Cerebellar nuclear complex (tissue), 1 donor: ENCODE measurements around the gene TBC1D3B.
"Not testable (repeated sequence)": the region's sequence is repeated elsewhere in the genome, so short reads cannot be mapped to it uniquely, and the experiment has no call there.

ENCODE experiments used
- DNase-seq, 2 experiments: peaks; one replicate each; lab custom pipeline; 2025; lab: John Stamatoyannopoulos, UW

TBC1D3B gene

GRCh38 chr17:36128411-36128978 lies 47.9 kb downstream of the TBC1D3B start:
- no peak for DNase-seq

GRCh38 chr17:36127911-36128310 lies 48.5 kb downstream of the TBC1D3B start:
- no peak for DNase-seq

GRCh38 chr17:36127199-36127893 lies 49.1 kb downstream of the TBC1D3B start:
- no peak for DNase-seq

GRCh38 chr17:36124879-36125824 lies 51.3 kb downstream of the TBC1D3B start:
- DNase-seq = no peak

GRCh38 chr17:36123431-36123830 lies 53.0 kb downstream of the TBC1D3B start:
- DNase-seq = no peak

GRCh38 chr17:36121099-36121498 lies 55.3 kb downstream of the TBC1D3B start:
- not testable (repeated sequence) for DNase-seq

GRCh38 chr17:36120221-36120620 lies 56.2 kb downstream of the TBC1D3B start:
- no peak for DNase-seq

GRCh38 chr17:36118477-36119353 lies 57.7 kb downstream of the TBC1D3B start:
- DNase-seq = no peak

- no peak for DNase-seq
Measured at GRCh38 chr17:36117505-36118382, 58.7 kb downstream of the TBC1D3B start.
